ENCODE data around the gene GBX1. TPM values are rescaled to one million over a fixed set of nuclear protein-coding genes. Genes with fewer than 3 reads are reported as not detected.

Gene GBX1
- total RNA-seq, 6 experiments from 2014 or later = not detected

GRCh38 chr7:151152643-151153513 lies 14.6 kb downstream of the GBX1 start:
- Histone ChIP-seq H3K9me3 (no peaks in the 10 kb centered on the region), H3K4me3 (no peak overlapping the region), H3K4me1 (no peaks in the 10 kb centered on the region), H3K36me3 (no peaks in the 10 kb centered on the region), H3K27ac (no peak overlapping the region), H3K27me3 (no peaks in the 10 kb centered on the region)
- intact Hi-C loops (cut with DNase I) = no loop called here
- DNase-seq = peak in 1 of 3 donors; percentile 22
- TF ChIP-seq CTCF (IDR thresholded peaks at IDR 0.05) (no peak), POLR2A (IDR thresholded peaks at IDR 0.05) (no peak)
- no peak for ATAC-seq
- 43% methylated on average over 6 of the region's 6 CpGs for WGBS (ENCODE audit: insufficient coverage, low coverage, low lambda C conversion rate, missing lambda C conversion rate)

- DNase-seq = no peak
- intact Hi-C loops (cut with DNase I) = no loop called here
- WGBS (ENCODE audit: insufficient coverage, low coverage, low lambda C conversion rate, missing lambda C conversion rate) = 47% methylated on average over 3 of the region's 3 CpGs
- H3K27ac ChIP-seq = no peak overlapping the region
- no peaks in the 10 kb centered on the region for H3K4me1 ChIP-seq
- H3K27me3 ChIP-seq = no peaks in the 10 kb centered on the region
- no peaks in the 10 kb centered on the region for H3K9me3 ChIP-seq
- no peak for TF ChIP-seq CTCF (IDR thresholded peaks at IDR 0.05)
- no peak for TF ChIP-seq POLR2A (IDR thresholded peaks at IDR 0.05)
- no peak overlapping the region for H3K4me3 ChIP-seq
- no peaks in the 10 kb centered on the region for H3K36me3 ChIP-seq
- ATAC-seq = no peak
Observed at GRCh38 chr7:151150388-151150787, 17.1 kb downstream of the GBX1 start.

- no peaks in the 10 kb centered on the region for H3K4me1 ChIP-seq
- 42% methylated on average over 16 of the region's 22 CpGs for WGBS (ENCODE audit: insufficient coverage, low coverage, low lambda C conversion rate, missing lambda C conversion rate)
- ATAC-seq = no peak
- intact Hi-C loops (cut with DNase I) = no loop called here
- peaks cover 0 to 3% (median 0%) of the 10 kb centered on the region in 4 donors for H3K36me3 ChIP-seq
- no peak overlapping the region for H3K4me3 ChIP-seq
- TF ChIP-seq POLR2A (IDR thresholded peaks at IDR 0.05) (no peak), CTCF (IDR thresholded peaks at IDR 0.05) (no peak)
- no peaks in the 10 kb centered on the region for H3K27me3 ChIP-seq
- no peaks in the 10 kb centered on the region for H3K9me3 ChIP-seq
- peak in 1 of 3 donors; percentile 32 for DNase-seq
- no peak overlapping the region for H3K27ac ChIP-seq
Observed at GRCh38 chr7:151148319-151149259, 18.9 kb downstream of the GBX1 start.

GRCh38 chr7:151146761-151147160 lies 20.7 kb downstream of the GBX1 start:
- Histone ChIP-seq H3K4me1 (no peaks in the 10 kb centered on the region), H3K27ac (no peak overlapping the region)

More at GRCh38 chr7:151146761-151147160, 20.7 kb downstream of the GBX1 start:
- no peaks in the 10 kb centered on the region for H3K9me3 ChIP-seq
- peaks cover 0 to 6% (median 0%) of the 10 kb centered on the region in 4 donors for H3K36me3 ChIP-seq
- no peaks in the 10 kb centered on the region for H3K27me3 ChIP-seq
- no peak for TF ChIP-seq CTCF (IDR thresholded peaks at IDR 0.05)
- no peak for TF ChIP-seq POLR2A (IDR thresholded peaks at IDR 0.05)
- H3K4me3 ChIP-seq = no peak overlapping the region
- peak in 1 of 3 donors; percentile 12 for DNase-seq
- 57% methylated on average over 3 of the region's 3 CpGs for WGBS (ENCODE audit: insufficient coverage, low coverage, low lambda C conversion rate, missing lambda C conversion rate)
- ATAC-seq = no peak
- intact Hi-C loops (cut with DNase I) = no loop called here

Measured in right lobe of liver (tissue), 6 donors.